Neuronal stem cell (in vitro differentiated cells): ENCODE measurements around the gene RTN4RL2.

Experiments
- DNase-seq: peaks from one replicate; pipeline ENCODE4 v3.0.0-alpha.2; 2013; ENCODE audit warnings: low spot score
- H2AFZ ChIP-seq: one replicate; pipeline ENCODE4 v1.6.1; 2013; ENCODE audit warnings: mild to moderate bottlenecking, low read length, inconsistent platforms
- H2AK5ac ChIP-seq: 2 replicates; pipeline ENCODE4 v1.6.1; 2013; ENCODE audit warnings: low read depth, mild to moderate bottlenecking, inconsistent platforms, low read length, moderate library complexity, mixed read lengths
- H2BK120ac ChIP-seq: 2 replicates; pipeline ENCODE4 v1.6.1; 2013; ENCODE audit warnings: low read depth, mild to moderate bottlenecking, inconsistent platforms, low read length, moderate library complexity, mixed read lengths
- H2BK12ac ChIP-seq: one replicate; pipeline ENCODE4 v1.6.1; 2013; ENCODE audit warnings: low read length, inconsistent platforms
- H2BK15ac ChIP-seq: 2 replicates; pipeline ENCODE4 v1.6.1; 2013; ENCODE audit warnings: mild to moderate bottlenecking, low read length, inconsistent platforms, mixed read lengths
- H2BK5ac ChIP-seq: one replicate; pipeline ENCODE4 v1.6.1; 2013; ENCODE audit warnings: inconsistent platforms, mild to moderate bottlenecking, low read length, moderate library complexity
- H3K14ac ChIP-seq: one replicate; pipeline ENCODE4 v1.6.1; 2013; ENCODE audit warnings: low read length, inconsistent platforms
- H3K18ac ChIP-seq: 2 replicates; pipeline ENCODE4 v1.6.1; 2013; ENCODE audit warnings: low read length, inconsistent platforms
- H3K23ac ChIP-seq: 2 replicates; pipeline ENCODE4 v1.6.1; 2013; ENCODE audit warnings: low read depth, mild to moderate bottlenecking, mixed read lengths, low read length, inconsistent platforms; ENCODE audit not compliant: poor library complexity
- H3K27ac ChIP-seq: replicated peaks from 3 replicates; pipeline ENCODE4 v1.5.1; 2013; ENCODE audit warnings: low read length, inconsistent platforms
- H3K27me3 ChIP-seq, 3 experiments: 2 replicates each; pipeline ENCODE4 v1.6.1; 2013; ENCODE audit warnings: low read length in 3 of 3, mild to moderate bottlenecking in 2 of 3, inconsistent platforms in 1 of 3, low read depth in 1 of 3, mixed read lengths in 1 of 3, moderate library complexity in 1 of 3; ENCODE audit not compliant: control insufficient read depth in 3 of 3, insufficient read depth in 3 of 3
- H3K36me3 ChIP-seq, 2 donors: replicated peaks in 1 of 2; 2 replicates each; pipeline ENCODE4 v1.6.1; 2013; ENCODE audit warnings: low read length in 2 of 2; ENCODE audit not compliant: control insufficient read depth in 2 of 2, insufficient read depth in 2 of 2
- H3K4ac ChIP-seq: 2 replicates; pipeline ENCODE4 v1.6.1; 2013; ENCODE audit warnings: inconsistent platforms, mild to moderate bottlenecking, low read length, moderate library complexity
- H3K4me1 ChIP-seq, 2 donors: 1 replicate in 1 of 2; 2 replicates in 1 of 2; pipeline ENCODE4 v1.6.1; 2013; ENCODE audit warnings: low read length in 2 of 2, low read depth in 1 of 2; ENCODE audit not compliant: control insufficient read depth in 2 of 2, insufficient read depth in 1 of 2
- H3K4me2 ChIP-seq: one replicate; pipeline ENCODE4 v1.6.1; 2013; ENCODE audit warnings: mild to moderate bottlenecking, low read length, inconsistent platforms; ENCODE audit not compliant: insufficient read depth, poor library complexity, severe bottlenecking
- H3K4me3 ChIP-seq, 2 donors: 2 replicates each; pipeline ENCODE4 v1.5.1; 2013; ENCODE audit warnings: low read length in 2 of 2, mild to moderate bottlenecking in 2 of 2, inconsistent platforms in 1 of 2, moderate library complexity in 1 of 2
- H3K79me1 ChIP-seq: one replicate; pipeline ENCODE4 v1.6.1; 2013; ENCODE audit warnings: low read depth, mild to moderate bottlenecking, inconsistent platforms, low read length, moderate library complexity
- H3K9ac ChIP-seq: one replicate; pipeline ENCODE4 v1.6.1; 2013; ENCODE audit warnings: mild to moderate bottlenecking, low read depth, low read length, inconsistent platforms; ENCODE audit not compliant: poor library complexity
- H3K9me3 ChIP-seq, 2 donors: replicated peaks in 1 of 2; 2 replicates each; pipeline versions ENCODE3 to v1.6.1; 2013; ENCODE audit warnings: low read length in 2 of 2, mild to moderate bottlenecking in 2 of 2, inconsistent platforms in 1 of 2, low read depth in 1 of 2, mixed read lengths in 1 of 2, moderate library complexity in 1 of 2; ENCODE audit not compliant: control insufficient read depth in 2 of 2, insufficient read depth in 1 of 2
- H4K8ac ChIP-seq: one replicate; pipeline ENCODE4 v1.6.1; 2013; ENCODE audit warnings: low read depth, mild to moderate bottlenecking, inconsistent platforms, low read length, moderate library complexity
- H4K91ac ChIP-seq: one replicate; pipeline ENCODE4 v1.6.1; 2013; ENCODE audit warnings: low read length, low read depth, mild to moderate bottlenecking, inconsistent platforms; ENCODE audit not compliant: poor library complexity
- WGBS, 2 donors: extraction: QIAGEN DNeasy Blood & Tissue Kit; methylation state at CpG; one replicate each; pipeline ENCODE4 v1.1.7; 2013; ENCODE audit warnings: missing lambda C conversion rate in 2 of 2, mixed read lengths in 1 of 2; ENCODE audit not compliant: insufficient read length in 2 of 2, insufficient replicate concordance in 1 of 2; ENCODE audit errors: extremely low coverage in 2 of 2; 5-methylcytosine and 5-hydroxymethylcytosine counted together

The RTN4RL2 gene

DNA sequence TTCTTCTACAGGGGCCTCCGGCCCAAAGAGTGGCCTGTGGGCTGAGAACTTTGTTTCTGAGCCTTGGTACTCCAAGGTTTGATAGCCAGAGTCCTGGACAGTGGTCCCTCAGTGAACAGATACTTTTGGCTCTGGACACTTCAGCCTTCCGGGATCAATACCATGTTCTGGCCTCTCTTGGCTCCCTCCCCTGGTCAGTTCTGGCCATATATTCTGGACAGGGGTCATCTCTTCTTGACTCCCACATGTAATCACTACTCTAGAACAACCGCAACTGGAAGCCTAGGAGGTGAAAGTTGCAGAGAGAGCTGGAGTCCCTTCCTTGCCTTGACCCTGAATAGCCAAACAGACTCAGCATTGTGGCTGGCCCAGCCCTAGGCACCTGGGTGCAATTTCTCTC lies 2.3 kb downstream of the RTN4RL2 start:
- WGBS, 2 donors: no CpG with 5 or more reads among the region's 3 CpGs

DNA sequence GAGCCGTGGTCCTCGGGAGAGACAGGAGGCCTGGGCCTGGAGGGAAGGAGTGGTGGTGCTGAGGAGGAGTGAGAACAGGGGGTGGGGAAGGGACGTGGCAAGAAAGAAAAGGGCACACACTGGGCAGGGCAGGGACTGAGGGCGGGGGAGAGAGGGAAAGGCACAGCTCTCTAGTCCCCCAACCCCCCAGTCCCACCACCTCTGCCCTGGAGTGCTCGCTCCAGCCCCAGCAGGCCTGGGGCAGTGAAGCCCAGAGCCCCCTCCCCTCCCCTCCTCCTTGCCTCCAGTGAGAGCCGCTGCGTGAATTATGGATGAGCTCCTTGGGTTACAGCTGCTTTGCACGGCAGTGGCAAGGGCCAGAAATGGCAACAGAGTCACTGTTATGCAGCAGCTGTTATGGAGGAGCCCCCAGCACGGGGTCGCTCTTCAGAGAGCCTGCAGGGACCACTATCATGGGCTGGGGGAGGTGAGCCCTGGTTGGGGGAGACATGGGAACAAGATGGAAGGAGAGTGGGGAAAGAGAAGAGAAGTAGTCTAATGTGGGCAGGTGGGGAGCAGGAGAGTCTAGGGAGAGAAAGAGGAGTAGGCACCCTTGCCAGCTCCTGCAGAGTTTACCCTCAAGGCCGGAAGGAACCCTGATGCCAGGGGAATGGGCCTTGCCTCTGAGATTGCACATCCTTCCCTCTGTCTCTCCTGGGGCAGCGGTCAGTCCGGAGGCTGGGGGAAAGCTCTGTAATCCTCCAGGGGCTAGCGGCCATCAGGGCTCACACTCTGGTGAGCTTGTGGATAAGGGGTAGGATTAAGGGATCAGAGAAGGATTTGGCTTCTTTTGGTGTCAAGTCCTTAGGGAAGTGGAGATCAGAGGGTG lies 3.6 kb downstream of the RTN4RL2 start:
- H2BK120ac ChIP-seq: no peak overlapping the region
- H2AFZ ChIP-seq: peak overlapping the region; percentile 85
- peak overlapping the region; percentile 27 for H3K9ac ChIP-seq
- no peak for DNase-seq
- peaks cover 0 to 16% of the 10 kb centered on the region in 2 donors for H3K36me3 ChIP-seq
- H3K27ac ChIP-seq: no peak overlapping the region
- peak overlapping the region; percentile 66 for H2AK5ac ChIP-seq
- peak overlapping the region; percentile 62 for H3K18ac ChIP-seq
- no CpG with 5 or more reads among the region's 14 CpGs for WGBS, 2 donors
- H4K91ac ChIP-seq: no peak overlapping the region
- no peak overlapping the region for H2BK15ac ChIP-seq
- H3K23ac ChIP-seq: no peak overlapping the region
- peaks cover 10 to 28% (median 12%) of the 10 kb centered on the region in 3 experiments for H3K27me3 ChIP-seq
- no peak overlapping the region for H4K8ac ChIP-seq
- H3K9me3 ChIP-seq: no peaks in the 10 kb centered on the region
- H3K4me1 ChIP-seq: peaks cover 23 to 32% of the 10 kb centered on the region in 2 donors
- H2BK5ac ChIP-seq: no peak overlapping the region
- H3K4ac ChIP-seq: no peak overlapping the region
- no peaks in the 10 kb centered on the region for H3K79me1 ChIP-seq
- H3K14ac ChIP-seq: no peak overlapping the region
- no peak overlapping the region for H3K4me2 ChIP-seq
- H2BK12ac ChIP-seq: no peak overlapping the region
- H3K4me3 ChIP-seq: peak overlapping the region in 1 of 2 donors; percentile 24

More for the DNA sequence above, 2.3 kb downstream of the RTN4RL2 start:
- Histone ChIP-seq H2BK12ac (no peak overlapping the region), H3K9me3 (no peaks in the 10 kb centered on the region), H2AK5ac (no peak overlapping the region), H2AFZ (no peak overlapping the region), H3K4me1 (peaks cover 24 to 34% of the 10 kb centered on the region in 2 donors), H3K18ac (no peak overlapping the region), H4K8ac (no peak overlapping the region), H2BK120ac (no peak overlapping the region), H3K4me2 (no peak overlapping the region), H3K27ac (no peak overlapping the region), H3K4ac (no peak overlapping the region), H3K27me3 (peaks cover 21 to 41% (median 25%) of the 10 kb centered on the region in 3 experiments), H3K79me1 (no peaks in the 10 kb centered on the region), H2BK15ac (no peak overlapping the region), H3K36me3 (peaks cover 0 to 8% of the 10 kb centered on the region in 2 donors), H3K14ac (no peak overlapping the region), H3K4me3 (no peak overlapping the region), H2BK5ac (no peak overlapping the region), H3K9ac (no peak overlapping the region), H3K23ac (no peak overlapping the region), H4K91ac (no peak overlapping the region)
- DNase-seq: no peak

DNA sequence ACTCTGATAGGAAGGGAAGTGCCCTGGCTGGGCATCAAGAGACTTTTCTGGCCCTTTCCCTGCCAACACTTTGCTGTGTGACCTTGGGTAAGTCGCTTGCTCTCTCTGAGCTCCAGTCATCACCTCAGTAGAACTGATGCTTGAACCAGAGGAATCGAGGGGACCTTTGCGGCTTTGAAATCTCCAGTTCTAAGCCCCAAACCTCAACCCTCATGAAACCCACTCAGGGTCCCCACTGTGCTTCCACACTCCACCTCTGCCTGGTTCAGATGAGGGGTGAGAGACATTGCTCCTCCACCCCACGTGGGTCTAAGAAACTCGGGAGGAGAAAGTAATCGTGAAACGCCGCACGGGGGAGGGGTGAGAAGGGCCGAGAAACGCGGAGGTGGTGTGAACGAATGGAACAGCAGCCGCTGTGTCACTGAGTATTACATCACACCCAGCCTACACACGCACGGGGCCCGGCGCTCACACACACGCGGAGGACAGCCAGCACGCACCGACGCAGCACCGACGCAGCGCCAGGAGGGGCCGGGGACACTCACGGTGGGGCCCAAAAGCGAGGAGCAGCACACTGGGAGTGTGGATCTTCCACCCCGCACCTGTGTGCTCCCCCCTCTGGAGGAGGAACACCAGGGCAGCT lies 4.3 kb downstream of the RTN4RL2 start:
- Histone ChIP-seq H3K4me1 (peaks cover 20 to 26% of the 10 kb centered on the region in 2 donors), H2AFZ (no peak overlapping the region), H3K36me3 (peaks cover 0 to 24% of the 10 kb centered on the region in 2 donors), H3K23ac (peak overlapping the region; percentile 62), H4K8ac (no peak overlapping the region), H4K91ac (no peak overlapping the region), H3K9ac (peak overlapping the region; percentile 63), H2BK12ac (no peak overlapping the region), H2AK5ac (peak overlapping the region; percentile 66), H3K18ac (peak overlapping the region; percentile 72), H3K27me3 (peaks cover 3 to 21% (median 4%) of the 10 kb centered on the region in 3 experiments), H3K4me2 (no peak overlapping the region), H3K4me3 (no peak overlapping the region), H2BK15ac (no peak overlapping the region), H3K9me3 (no peaks in the 10 kb centered on the region), H3K27ac (no peak overlapping the region), H3K14ac (peak overlapping the region; percentile 48), H2BK120ac (peak overlapping the region; percentile 49), H3K4ac (peak overlapping the region; percentile 13), H3K79me1 (no peaks in the 10 kb centered on the region), H2BK5ac (no peak overlapping the region)
- DNase-seq: no peak
- WGBS, 2 donors: no CpG with 5 or more reads among the region's 30 CpGs

DNA sequence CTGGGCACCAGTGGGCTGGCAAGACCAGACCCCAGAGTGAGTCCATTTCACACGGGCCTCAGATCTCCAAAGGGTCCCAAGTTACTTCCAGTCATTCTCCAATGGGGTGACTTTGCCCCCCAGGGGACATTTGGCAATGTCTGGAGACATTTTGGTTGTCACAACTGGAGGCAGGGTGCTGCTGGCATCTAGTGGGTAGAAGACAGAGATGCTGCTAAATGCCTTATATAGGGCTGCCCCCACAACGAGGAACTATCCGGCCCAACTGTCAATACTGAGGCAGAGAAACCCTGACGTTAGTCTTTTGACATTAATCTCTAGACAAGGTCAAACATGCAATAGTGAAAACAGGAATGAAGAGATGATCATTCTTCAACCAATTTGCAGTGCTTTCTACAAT lies 6.4 kb downstream of the RTN4RL2 start:
- H2BK5ac ChIP-seq: no peak overlapping the region
- no peak overlapping the region for H4K8ac ChIP-seq
- peaks cover 0 to 5% (median 0%) of the 10 kb centered on the region in 3 experiments for H3K27me3 ChIP-seq
- no peak overlapping the region for H3K27ac ChIP-seq
- no peak overlapping the region for H2AK5ac ChIP-seq
- H2BK120ac ChIP-seq: no peak overlapping the region
- no peak overlapping the region for H2BK12ac ChIP-seq
- H3K9me3 ChIP-seq: no peaks in the 10 kb centered on the region
- H3K4ac ChIP-seq: no peak overlapping the region
- H3K4me2 ChIP-seq: no peak overlapping the region
- peaks cover 0 to 40% of the 10 kb centered on the region in 2 donors for H3K36me3 ChIP-seq
- H3K79me1 ChIP-seq: no peaks in the 10 kb centered on the region
- H3K9ac ChIP-seq: no peak overlapping the region
- H2AFZ ChIP-seq: no peak overlapping the region
- no CpG with 5 or more reads among the region's 4 CpGs for WGBS, 2 donors
- no peak for DNase-seq
- H4K91ac ChIP-seq: no peak overlapping the region
- no peak overlapping the region for H2BK15ac ChIP-seq
- no peak overlapping the region for H3K23ac ChIP-seq
- no peak overlapping the region for H3K14ac ChIP-seq
- H3K4me3 ChIP-seq: no peak overlapping the region
- no peak overlapping the region for H3K18ac ChIP-seq
- H3K4me1 ChIP-seq: peaks cover 12 to 18% of the 10 kb centered on the region in 2 donors
